Smooth muscle cell (in vitro differentiated cells): Measurements from ENCODE around the gene BRF1. TPM values are rescaled to one million over a fixed set of nuclear protein-coding genes. Genes with fewer than 3 reads are reported as not detected.

Experiments
- DNase-seq: peaks from one replicate; lab custom pipeline; 2025; ENCODE audit not compliant: unreplicated experiment; lab: John Stamatoyannopoulos, UW
- H2AFZ ChIP-seq: fragments of 200-600 bp; sonication (generic); 2 replicates; pipeline ENCODE4 v1.6.0; 2016; ENCODE audit warnings: antibody characterized with exemption, low read depth, mild to moderate bottlenecking
- H3F3A ChIP-seq: fragments of 200-600 bp; sonication (generic); 2 replicates; pipeline ENCODE4 v1.6.0; 2017; ENCODE audit warnings: antibody characterized with exemption, low read depth
- H3K27ac ChIP-seq: fragments of 200-600 bp; sonication (generic); 2 replicates; pipeline ENCODE4 v1.5.1; 2016; ENCODE audit warnings: low read depth, mild to moderate bottlenecking
- H3K27me3 ChIP-seq: fragments of 200-600 bp; sonication (generic); 2 replicates; pipeline ENCODE4 v1.6.1; 2016; ENCODE audit warnings: low read depth, mild to moderate bottlenecking
- H3K36me3 ChIP-seq: fragments of 200-600 bp; sonication (generic); 2 replicates; pipeline ENCODE4 v1.5.1; 2016; ENCODE audit warnings: low read depth
- H3K4me1 ChIP-seq: fragments of 200-600 bp; sonication (generic); 2 replicates; pipeline ENCODE4 v1.5.1; 2016; ENCODE audit warnings: low read depth
- H3K4me2 ChIP-seq: fragments of 200-600 bp; sonication (generic); 2 replicates; pipeline ENCODE4 v1.6.0; 2016; ENCODE audit warnings: mild to moderate bottlenecking
- H3K4me3 ChIP-seq: fragments of 200-600 bp; sonication (generic); 2 replicates; pipeline ENCODE4 v1.5.1; 2016; ENCODE audit warnings: mild to moderate bottlenecking
- H3K79me2 ChIP-seq: fragments of 200-600 bp; sonication (generic); 2 replicates; pipeline ENCODE4 v1.6.0; 2016; ENCODE audit warnings: low read depth, mild to moderate bottlenecking
- H3K9ac ChIP-seq: fragments of 200-600 bp; sonication (generic); 2 replicates; pipeline ENCODE4 v1.6.0; 2016; ENCODE audit warnings: low read depth
- H3K9me3 ChIP-seq: fragments of 200-600 bp; sonication (generic); replicated peaks from 2 replicates; pipeline ENCODE4 v1.5.1; 2016; ENCODE audit warnings: low read depth
- H4K20me1 ChIP-seq: fragments of 200-600 bp; sonication (generic); 2 replicates; pipeline ENCODE4 v1.6.0; 2016; ENCODE audit warnings: low read depth
- CTCF ChIP-seq: fragments of 200-600 bp; sonication (generic); IDR thresholded peaks from 2 replicates; pipeline ENCODE4 v1.5.1; 2017; ENCODE audit warnings: borderline replicate concordance, mild to moderate bottlenecking, antibody characterized with exemption; ENCODE audit not compliant: insufficient read depth, poor library complexity, severe bottlenecking
- WGBS: methylation state at CpG from one replicate; pipeline ENCODE4 v1.1.7; 2016; ENCODE audit warnings: low lambda C conversion rate; 5-methylcytosine and 5-hydroxymethylcytosine counted together
- polyA plus RNA-seq: library from polyadenylated mRNA; unstranded; fragments of >200 nt; fragmentation: Nextera tagmentation; extraction: Ambion mirVana; gene quantifications from 2 replicates; pipeline ENCODE4 v1.2.1, GENCODE V29; 2016
- total RNA-seq: library from RNA; depleted of rRNA; stranded (reverse); fragments of >200 nt; gene quantifications from 2 replicates; pipeline ENCODE4 v1.2.3, GENCODE V29; 2014

The BRF1 gene
- total and polyA plus RNA-seq, 2 experiments from 2014 or later = 12.5 to 15.9 TPM

GRCh38 chr14:105208738-105209075 lies 92.1 kb downstream of the BRF1 start:
- Histone ChIP-seq H3K36me3 (no peaks in the 10 kb centered on the region), H3K4me3 (no peak overlapping the region), H3K27ac (no peak overlapping the region), H4K20me1 (peaks cover 4% of the 10 kb centered on the region), H3K4me1 (no peaks in the 10 kb centered on the region), H3K79me2 (no peaks in the 10 kb centered on the region), H3K27me3 (no peaks in the 10 kb centered on the region), H3K9me3 (no peaks in the 10 kb centered on the region), H3K4me2 (no peak overlapping the region), H3K9ac (no peak overlapping the region), H2AFZ (no peak overlapping the region), H3F3A (no peaks in the 10 kb centered on the region)
- no peak for TF ChIP-seq CTCF
- 94% methylated on average over 11 of the region's 12 CpGs for WGBS
- DNase-seq = no peak

- no peaks in the 10 kb centered on the region for H3F3A ChIP-seq
- peaks cover 2% of the 10 kb centered on the region for H3K4me1 ChIP-seq
- H3K9me3 ChIP-seq = no peaks in the 10 kb centered on the region
- no peaks in the 10 kb centered on the region for H3K36me3 ChIP-seq
- H3K79me2 ChIP-seq = no peaks in the 10 kb centered on the region
- no peak overlapping the region for H3K27ac ChIP-seq
- no peaks in the 10 kb centered on the region for H4K20me1 ChIP-seq
- no peak overlapping the region for H3K4me2 ChIP-seq
- H2AFZ ChIP-seq = no peak overlapping the region
- TF ChIP-seq CTCF = no peak
- no peak for DNase-seq
- 97% methylated on average over 14 of the region's 25 CpGs for WGBS
- H3K4me3 ChIP-seq = no peak overlapping the region
- H3K27me3 ChIP-seq = no peaks in the 10 kb centered on the region
- no peak overlapping the region for H3K9ac ChIP-seq
Measured at GRCh38 chr14:105207996-105208737, 92.6 kb downstream of the BRF1 start.

GRCh38 chr14:105207460-105207901 lies 93.3 kb downstream of the BRF1 start:
- Histone ChIP-seq H3K4me1 (peaks cover 3% of the 10 kb centered on the region), H3K27me3 (no peaks in the 10 kb centered on the region), H3K4me2 (no peak overlapping the region), H3F3A (no peaks in the 10 kb centered on the region), H3K27ac (no peak overlapping the region), H2AFZ (no peak overlapping the region), H3K9ac (no peak overlapping the region), H3K9me3 (no peaks in the 10 kb centered on the region), H3K79me2 (no peaks in the 10 kb centered on the region), H3K36me3 (no peaks in the 10 kb centered on the region), H3K4me3 (no peak overlapping the region), H4K20me1 (no peaks in the 10 kb centered on the region)
- 85% methylated on average over 10 of the region's 13 CpGs for WGBS
- no peak for TF ChIP-seq CTCF
- no peak for DNase-seq

- DNase-seq = no peak
- Histone ChIP-seq H3K4me2 (no peak overlapping the region), H3F3A (no peaks in the 10 kb centered on the region), H3K4me1 (peaks cover 3% of the 10 kb centered on the region), H3K9me3 (no peaks in the 10 kb centered on the region), H3K36me3 (no peaks in the 10 kb centered on the region), H4K20me1 (no peaks in the 10 kb centered on the region), H3K27ac (no peak overlapping the region), H3K79me2 (no peaks in the 10 kb centered on the region), H3K27me3 (no peaks in the 10 kb centered on the region), H3K9ac (no peak overlapping the region), H3K4me3 (no peak overlapping the region), H2AFZ (no peak overlapping the region)
- WGBS = 87% methylated on average over 3 of the region's 5 CpGs
- TF ChIP-seq CTCF = no peak
Measured at GRCh38 chr14:105206873-105207272, 93.9 kb downstream of the BRF1 start.
